Activated CD4-positive, alpha-beta T cell treated with anti-CD3 and anti-CD28 coated beads, Interleukin-2, amount 50 U/mL, for 48 hours (primary cell): Measurements from ENCODE around the gene RASSF1.

Experiments used
- DNase-seq, 2 experiments: peaks; one replicate each; pipeline ENCODE4 v3.0.0-alpha.2; 2020

RASSF1 gene

DNA sequence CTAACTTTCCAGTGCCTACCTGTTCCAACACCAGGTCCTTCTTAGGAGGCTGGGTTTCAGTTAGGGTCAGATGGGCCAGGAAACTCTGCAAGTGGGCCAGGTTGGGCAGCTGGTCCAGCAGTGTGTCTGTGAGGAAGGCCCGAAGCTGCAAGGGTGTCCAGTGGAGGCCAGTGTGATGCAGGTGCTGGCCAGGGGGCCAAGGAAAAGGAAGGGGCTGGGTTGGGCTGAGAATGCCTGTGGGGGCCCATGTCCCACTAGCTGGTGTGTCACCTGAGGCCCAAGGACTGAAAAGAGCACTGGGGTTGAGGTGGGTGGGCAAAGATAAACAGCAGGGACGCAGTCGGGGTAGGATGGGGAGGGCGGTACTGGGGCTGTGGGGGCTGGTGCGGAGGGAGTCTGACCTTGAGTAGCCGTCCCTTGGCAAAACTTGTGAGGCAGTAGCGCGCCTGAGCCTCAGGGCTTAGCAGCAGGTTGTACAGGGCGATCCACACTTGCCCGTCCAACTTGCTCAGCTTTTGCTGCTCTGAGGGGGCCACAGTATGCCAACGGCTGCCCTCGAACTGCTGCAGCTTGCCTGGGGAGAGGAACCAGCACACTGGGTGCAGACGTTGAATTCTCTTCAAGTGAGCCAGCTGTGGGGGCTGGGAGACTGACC, 1.5 kb upstream of the RASSF1 start:
- no peak for DNase-seq

DNA sequence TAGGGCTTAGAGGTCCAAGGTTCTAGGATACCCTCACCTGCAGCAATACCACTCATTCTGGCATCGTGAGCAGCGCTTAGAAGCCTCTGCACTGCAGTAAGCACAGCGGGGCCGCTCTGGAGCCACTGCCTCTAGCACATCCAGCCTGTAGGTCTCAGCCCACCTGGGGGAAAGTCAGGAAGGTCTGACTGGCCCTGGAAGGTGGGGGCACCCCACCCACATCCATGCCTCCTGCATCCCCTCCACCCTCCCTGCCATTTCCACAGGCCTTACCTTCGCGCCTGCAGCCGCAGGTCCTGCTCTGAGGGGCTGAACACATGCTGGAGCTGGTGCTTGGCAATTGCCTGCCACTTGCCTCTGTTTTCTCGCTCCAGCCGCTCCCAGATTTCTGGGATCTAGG, 901 bp upstream of the RASSF1 start:
- DNase-seq, result no peak

DNA sequence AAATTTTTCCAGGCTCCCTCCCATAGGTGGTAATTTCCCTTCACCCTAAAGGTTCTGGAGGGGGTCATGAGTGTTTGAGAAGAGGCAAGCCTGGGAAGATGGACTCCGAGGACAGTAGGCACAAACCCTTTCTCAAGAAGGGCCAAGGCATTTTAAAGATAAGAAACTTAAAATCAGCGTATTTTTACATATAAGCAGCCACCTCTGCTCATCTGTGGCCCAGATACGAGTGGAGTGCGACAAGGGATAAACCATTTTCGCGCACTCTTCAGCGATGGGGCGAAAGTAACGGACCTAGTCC, 539 bp downstream of the RASSF1 start:
- no peak for DNase-seq

DNA sequence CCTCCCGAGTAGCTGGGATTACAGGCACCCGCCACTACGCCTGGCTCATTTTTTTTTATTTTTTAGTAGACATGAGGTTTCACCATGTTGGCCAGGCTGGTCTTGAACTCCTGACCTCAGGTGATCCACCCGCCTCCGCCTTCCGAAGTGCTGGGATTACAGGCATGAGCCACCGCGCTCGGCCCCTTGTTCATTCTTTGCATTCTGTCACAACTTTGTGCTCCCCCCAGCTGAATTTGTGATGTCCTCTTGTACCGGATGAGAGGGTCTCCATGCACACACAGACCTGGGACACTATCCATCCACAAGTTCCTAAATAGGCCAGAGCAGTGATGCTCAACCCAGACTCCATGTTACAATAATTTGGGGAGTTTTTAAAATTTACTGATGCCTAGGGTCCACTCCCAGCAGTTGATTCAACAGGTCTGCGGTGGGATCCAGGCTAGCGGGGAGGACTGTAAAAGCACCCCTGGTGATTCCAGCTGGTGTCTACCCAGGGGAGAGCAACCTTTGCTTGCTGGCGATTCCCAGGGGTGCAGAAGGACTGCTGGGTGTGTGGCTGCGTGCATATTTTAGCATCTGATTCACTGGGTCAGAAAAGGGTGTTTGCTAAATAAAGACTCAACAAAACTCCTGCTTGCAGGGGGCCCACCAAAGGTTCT, 1.0 kb downstream of the RASSF1 start:
- DNase-seq, result no peak

DNA sequence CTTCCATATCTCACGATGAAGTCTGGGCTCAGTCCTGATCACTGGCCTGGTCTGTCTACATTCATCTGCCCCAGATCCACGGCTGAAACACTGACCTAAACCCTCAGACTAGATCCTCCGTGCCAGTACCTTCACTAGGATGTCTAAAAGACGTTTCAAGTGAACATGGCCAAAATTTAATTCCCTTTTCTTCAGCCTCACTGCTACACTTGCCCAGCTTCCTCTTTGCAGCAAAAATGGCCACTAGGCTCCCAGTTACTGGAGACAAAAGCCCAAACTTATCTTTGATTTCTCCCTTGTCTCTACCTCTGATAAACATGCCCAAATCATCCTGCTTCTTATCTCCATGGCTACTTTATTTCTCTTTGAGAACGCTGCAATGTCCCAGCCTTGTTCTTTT, 1.7 kb downstream of the RASSF1 start:
- DNase-seq, result no peak

DNA sequence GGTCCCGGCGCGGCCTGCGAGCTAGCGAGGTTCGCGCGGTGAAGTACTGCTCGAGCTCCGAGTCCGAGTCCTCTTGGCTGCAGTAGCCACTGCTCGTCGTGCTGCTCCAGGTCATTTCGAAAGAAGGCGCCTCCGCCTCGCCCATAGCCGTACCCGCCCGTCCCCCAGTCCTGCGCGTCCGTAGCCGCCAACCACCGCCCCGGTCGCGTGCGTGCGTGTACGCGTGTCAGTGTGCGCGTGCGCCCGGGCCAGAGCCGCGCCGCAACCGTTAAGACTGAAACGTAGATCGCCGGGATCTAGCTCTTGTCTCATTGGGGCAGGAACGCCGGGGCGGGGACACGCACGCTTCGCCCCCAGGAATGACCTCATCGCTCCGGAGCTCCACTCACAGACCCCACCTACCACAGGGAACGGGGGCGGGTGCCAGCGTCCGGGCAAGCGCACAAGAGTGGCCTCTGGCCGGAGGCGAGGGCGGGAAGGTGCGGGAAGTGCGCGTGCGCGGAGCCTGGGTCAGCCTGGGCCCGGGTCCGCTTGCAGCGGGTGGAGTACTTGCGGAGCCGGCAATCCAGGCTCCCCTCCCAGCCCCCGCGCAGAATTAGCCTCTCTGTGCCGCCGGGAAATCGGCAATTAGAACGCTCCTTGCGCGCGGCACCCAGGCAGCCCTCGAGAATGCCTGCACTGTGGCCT, 3.3 kb downstream of the RASSF1 start:
- DNase-seq, result peak; percentile 98 to 99

DNA sequence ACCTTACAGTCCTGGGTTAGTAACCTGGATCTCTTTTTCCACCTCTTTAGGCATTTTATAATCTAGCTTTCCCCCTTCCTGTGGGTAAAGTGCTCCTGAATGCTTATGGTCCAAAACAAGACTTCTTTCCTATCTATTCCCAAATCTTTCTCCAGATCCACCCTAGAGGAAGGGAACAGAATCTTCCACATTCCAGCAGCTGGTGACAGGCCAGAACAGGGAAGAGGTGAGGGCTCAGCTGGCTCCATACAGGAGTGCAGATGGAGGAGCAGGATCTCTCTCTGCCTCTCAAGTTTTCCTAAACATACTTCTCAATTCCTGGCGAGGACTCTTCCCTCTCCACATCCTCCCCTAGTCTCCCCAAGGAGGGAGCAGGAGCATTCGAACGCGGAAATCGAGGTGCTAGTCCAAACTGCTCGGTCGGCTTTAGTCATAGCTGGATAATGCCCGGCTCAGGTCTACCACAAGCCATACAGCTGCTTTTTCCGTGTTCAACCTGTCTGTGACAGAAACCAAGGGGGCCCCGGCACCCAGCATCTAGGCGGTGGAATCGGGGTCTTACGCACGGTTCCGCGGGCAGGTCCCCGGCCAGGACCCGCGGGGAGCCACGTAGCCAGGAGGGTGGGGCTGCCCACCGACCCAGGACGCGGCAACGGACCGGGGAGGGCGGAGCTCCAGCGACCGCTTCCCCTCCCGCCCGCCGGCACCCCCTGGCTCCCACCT, 4.0 kb downstream of the RASSF1 start:
- no peak for DNase-seq

DNA sequence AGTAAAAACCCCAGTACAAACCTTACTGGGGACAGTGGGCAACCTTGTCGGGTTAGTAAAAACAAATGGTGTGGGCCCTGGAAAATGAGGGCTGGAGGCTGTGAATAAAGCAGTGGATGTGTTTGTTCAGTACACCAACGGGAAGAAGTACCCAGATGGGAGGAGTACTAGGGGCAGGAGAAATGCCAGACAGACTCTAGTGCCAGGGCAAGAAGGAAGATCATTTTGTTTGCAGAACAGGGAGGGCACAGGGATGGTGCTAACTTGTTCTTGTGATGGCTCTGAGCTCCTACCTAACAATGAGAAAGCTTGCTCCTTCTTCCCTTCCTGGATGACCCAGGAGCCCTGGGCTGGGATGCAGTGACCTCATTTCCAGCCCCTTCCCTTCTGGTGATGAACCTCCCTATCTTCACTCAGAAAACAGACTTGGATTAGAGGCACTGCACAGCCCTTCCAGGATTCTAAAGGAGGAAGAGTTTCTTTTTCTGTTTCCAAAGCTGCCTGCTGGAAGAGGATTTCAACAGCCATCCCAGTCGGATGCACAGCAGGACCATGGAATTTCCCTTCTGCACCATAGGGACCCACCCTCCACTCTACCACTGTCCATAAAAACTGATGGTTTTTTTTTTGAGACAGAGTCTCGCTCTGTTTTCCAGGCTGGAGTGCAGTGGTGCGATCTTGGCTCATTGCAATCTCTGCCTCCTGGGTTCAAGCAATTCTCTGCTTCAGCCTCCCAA, 6.1 kb downstream of the RASSF1 start:
- no peak for DNase-seq

DNA sequence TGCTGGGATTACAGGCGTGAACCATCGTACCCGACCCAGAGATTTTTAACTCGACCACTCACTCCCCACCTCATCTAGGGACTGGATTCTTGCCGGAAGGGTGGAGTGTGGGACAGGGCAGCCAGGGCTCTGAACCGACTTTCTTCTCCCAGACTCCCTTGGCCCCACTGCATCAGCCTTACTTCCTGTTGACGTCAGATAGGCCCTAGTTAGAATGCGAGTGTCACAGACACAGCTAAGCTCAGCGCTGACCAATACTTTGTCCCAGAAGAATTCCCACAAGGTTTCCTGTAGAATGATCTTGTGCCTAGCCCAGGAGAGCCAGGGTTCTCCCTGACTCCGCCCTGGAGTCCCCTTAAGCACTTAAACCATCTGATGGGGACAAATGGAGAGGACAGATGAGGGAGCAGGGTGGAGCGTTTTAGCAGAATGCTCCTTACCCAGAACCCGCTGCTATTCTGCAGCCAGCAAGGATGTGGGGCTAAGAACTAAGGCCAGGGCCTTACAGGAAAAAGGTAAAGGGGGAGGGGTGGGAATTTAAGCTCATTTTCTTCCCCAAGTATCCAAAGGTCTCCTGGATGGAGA, 6.8 kb downstream of the RASSF1 start:
- DNase-seq, result no peak

DNA sequence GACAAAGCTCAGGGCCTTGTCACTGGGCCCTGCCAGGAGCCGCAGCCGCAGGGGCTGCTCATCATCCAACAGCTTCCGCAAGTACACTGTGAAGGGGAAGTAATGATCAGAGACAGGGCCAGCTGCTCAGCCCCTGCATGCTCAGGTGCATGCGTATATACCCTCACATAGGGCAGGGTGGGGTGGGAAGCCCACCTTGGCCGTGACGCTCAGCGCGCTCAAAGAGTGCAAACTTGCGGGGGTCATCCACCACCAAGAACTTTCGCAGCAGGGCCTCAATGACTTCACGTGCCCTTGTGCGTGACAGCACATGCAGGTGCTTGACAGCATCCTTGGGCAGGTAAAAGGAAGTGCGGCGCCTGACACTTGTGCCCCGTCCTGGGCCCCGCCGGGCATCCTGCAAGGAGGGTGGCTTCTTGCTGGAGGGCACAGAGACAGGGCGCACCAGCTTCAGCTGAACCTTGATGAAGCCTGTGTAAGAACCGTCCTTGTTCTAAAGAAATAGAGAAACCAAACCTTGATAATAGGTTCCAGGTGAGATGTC, 9.2 kb downstream of the RASSF1 start:
- DNase-seq, result no peak

DNA sequence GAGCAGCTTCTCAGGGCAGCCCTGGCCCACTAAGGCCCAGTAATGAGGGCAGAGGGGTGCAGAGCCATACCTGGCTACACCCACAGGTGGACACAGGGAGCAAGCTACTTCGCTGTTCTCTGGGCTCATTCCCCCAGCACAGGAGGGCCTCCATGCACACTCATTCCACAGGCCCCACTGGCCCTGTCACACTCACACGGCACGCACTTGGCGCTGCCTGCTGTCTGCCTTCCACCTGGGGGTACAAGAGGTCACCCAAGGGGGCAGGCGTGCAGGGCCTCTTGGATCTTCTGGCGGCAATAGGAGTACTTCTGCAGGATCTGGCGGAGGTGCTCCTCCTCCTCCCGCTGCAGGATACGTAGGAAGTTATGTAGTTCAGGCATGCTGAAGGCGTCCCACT, 10.3 kb downstream of the RASSF1 start:
- DNase-seq, result no peak

DNA sequence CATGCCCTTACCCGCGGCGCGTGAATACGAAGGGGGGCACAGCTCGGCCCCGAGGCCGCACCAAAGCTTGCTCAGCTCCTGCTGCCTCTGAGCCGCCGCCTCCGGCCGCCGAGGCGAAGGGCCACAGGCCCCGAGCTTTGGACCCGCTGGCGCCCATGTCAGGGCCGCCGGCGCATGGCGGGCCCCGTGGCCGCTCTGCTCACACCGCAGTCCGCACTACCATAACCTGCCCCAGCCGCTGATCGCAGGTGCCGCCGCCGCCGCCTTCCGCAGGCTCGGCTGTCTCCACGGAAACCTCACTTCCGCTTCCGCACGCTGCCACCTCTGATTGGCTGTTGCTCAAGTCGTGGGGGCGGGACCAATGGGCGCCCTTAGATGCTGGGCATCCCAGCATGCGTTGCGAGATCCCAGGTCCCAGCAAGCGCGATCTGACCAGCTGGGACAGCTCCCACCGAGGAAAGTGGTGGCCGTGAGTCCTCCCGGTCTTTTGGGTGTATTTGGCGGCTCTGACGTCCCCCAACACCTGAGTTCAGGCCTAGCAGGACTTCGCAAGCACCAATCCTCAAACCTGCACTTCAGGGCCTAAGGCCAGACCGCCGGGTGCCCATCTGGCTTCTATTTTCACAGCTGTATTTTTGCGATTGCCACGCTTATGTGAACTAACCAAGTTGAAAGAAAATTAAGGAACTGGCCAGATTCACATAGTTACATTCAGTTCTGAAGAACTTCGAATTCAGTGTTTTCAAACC, 12.5 kb downstream of the RASSF1 start, which contains the start of gene TUSC2:
TSS of gene TUSC2 (minus strand) at position 281 of the 749 bp plus-strand sequence. CDS start at position 157, 124 bp downstream.
- DNase-seq, result peak; percentile 96 to 97

DNA sequence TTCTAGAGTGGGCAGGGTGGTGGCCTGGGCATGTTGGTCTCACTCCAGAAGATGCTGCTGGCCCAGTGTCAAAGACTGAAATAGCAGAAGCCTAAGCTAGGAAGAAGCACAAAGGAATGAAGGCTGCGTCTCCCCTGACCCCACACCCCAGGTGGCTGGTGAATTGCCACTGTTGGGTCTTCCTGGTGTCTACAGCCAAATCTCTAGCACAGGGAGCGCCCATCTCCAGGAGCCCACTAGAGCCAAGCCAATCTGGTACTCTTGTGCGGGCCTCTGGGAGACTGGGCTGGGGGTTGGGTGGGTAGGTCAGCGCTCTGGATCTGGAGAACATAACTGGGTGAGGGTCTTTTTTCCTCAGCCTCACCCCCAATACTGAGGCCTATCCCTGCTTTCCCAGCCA, 13.5 kb downstream of the RASSF1 start:
- no peak for DNase-seq

DNA sequence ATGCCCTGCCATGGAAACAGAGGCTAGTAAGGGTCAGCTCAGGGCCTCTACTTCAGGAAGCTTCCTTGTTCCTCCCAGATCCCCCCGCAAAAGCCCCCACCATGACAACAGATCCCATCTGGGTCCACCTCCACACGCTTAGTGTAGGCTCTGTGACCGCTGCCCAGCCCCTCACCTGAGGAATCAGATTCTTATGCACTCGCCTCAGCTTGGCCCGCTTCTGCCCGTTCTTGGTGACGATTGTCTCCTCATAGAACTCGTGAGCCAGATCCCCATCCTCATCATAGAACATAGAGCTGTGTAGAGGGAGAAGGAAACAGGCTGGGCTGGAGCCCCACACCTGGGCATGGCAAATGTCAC, 14.5 kb downstream of the RASSF1 start:
- DNase-seq, result no peak

DNA sequence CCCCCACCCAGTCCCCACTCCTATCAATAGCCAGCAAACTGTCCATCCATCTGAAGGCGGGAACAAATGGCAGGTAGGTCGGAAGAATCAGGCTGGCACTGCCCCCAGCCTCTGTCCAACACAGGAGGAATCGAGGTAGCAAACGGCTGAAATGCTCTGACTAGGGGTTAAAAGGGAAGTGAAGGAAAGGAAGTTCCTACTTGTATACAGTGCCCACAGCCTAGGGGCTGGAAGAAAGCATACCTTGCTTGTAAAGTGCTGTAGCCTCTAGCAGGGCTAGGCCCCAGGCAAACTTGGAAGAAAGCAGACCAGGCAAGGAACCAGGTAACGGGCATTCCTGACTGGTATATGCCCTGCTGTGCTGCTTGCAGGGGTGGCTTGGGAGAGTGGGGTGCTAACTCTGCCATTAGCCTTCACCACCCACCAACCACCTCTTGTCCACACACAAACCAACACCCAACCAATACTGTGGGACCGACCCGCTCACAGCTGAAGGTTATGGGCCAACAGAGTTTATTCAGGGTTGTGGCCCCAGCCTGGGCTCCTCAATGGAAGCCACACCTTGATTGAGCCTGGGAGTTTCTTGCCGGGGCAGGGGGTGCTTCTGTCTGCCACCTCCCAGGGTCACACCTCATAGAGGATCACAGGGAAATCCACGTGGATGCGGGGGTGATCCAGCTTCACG, 15.0 kb downstream of the RASSF1 start:
- DNase-seq, result no peak

DNA sequence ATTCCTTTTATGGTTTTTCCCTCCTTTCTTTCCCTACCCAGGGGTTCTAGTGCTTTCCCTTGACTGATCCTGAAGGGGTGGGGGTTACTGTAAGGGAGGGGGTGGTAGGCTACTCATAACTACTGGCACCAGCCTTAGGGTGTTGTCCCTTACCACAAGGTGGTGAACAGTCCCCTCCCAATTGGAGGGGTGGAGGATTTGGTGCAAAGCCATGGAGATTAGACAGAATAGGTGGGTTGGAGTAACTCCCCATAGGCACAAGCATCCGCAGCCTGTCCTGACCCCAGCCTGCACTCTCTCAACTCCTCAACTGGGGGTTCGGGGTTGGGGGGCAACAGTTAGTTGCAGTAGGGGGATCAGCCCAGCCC, 15.5 kb downstream of the RASSF1 start:
- no peak for DNase-seq

DNA sequence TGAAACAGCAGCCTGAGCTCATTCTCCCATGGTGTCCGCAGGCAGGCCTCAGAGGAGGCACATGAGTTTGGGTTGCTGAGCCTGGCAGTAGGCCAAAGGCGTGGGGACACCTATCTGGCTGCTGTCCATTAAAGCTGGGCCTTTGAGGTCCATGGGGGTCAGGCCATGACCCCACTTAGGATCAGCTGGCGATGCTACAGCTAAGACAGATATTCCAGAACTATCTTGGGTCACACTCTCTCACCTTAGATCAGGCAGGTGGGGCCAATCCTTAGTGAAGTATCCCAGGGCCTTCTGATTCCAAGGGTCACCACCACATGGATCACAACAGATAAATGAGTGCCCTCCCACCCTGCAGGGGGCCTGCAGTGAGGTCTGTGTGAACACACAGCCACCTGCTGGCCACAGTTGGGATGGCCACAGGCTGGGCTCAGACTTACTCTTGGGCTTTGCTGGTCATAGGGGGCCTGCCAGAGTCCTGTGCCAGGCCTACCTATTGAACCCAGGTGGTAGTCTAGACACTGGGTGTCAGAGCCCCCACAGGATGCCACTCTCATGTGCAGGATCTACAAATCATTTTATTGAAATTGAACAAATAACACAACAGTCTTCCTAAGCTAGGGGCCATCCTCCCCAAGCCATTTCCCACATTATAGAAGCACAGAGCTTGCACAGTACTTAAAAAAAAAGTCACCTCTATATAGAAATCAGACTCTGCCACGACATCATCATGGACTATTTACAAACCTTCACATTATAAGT, 16.1 kb downstream of the RASSF1 start:
- DNase-seq, result peak; percentile 68 to 76

DNA sequence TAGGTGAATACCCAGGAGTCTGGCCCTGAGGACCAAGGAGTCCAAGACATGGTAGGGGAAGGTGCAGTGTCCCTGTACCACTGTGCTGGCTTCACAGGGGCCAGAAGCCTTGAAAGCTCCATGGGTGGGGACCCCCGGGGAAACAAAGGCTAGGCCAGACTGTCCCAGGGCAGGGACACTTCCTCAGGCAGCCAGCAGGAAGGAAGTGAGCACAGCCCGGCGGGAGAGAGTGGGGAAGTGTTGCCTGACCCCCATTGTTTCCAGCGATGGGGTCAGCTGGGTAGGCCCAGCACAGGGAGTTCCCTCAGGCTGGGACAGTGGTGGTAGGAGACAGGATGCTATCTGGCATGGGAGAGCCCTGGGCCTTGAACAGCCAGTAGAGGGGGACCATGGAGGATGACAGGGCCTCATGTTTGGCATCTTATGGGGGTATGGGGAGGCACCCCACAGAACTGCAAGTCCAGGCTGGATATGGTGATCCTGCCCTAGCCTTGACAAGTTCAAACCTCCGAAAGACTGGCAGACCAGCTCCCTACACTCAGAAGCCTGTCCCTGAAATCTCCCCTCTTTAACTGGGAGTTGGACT, 16.9 kb downstream of the RASSF1 start:
- DNase-seq, result no peak

DNA sequence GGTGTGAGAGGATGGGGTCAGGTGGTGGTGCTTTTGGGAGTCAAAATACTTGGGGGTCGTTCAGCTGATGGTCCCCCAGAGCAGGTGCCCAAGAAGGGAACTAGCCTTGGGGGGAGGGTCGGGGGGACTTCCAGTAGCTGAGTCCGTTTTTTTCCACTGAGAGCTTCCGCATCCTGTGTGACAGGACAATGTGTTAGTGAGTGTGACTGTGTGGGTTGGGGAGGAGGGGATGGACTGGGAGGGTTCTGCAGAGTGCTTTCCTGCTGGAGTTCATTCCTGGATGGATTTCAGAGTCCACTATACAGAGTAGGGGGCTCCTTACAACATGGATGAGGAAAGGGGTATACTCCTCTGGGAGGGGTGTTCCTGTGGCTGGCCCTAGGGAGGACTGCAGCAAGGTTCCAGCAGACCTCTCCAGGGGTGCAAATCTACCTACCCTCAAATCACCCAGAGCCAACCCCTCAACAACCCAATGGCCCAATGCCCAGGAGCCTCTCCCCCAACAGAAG, 17.5 kb downstream of the RASSF1 start:
- DNase-seq, result no peak
